ENCODE results near the gene ZNF75A. TPM values are rescaled to one million over a fixed set of nuclear protein-coding genes. Genes with fewer than 3 reads are reported as not detected.

ZNF75A gene
- total RNA-seq, 5 donors from 2014 or later (not counting 1 experiment from before 2014, with no cell fraction given) = 46.0 to 68.7 (median 60.3) TPM

DNA sequence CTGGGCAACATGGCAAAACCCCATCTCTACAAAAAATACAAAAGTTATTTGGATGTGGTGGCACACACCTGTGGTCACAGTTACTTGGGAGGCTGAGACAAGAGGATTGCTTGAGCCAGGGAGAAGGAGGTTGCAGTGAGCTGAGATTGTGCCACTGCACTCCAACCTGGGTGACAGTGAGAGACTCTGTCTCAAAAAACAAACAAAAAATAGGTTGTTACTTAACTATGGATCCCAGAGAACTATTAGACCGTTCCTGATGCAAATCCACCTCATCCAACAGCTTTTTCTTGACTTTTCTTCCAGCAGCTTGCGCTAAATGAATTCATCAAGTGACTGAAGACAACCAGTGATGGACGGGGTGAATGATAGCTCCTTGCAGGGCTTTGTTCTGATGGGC, 50.3 kb downstream of the ZNF75A start, which contains the start of gene OR2C1:
Gene OR2C1 (plus strand): TSS at position 301 of the 400 bp plus-strand sequence. CDS start 52 bp downstream, at position 353.
- H3K4me1 ChIP-seq (ENCODE audit: control insufficient read depth in 1 of 2, extremely low read depth in 1 of 2, insufficient read depth in 2 of 2, low read length in 2 of 2) = no peaks in the 10 kb centered on the region
- Mint-ChIP-seq H3K27ac (no peak within 1 kb of the TSS), H3K4me1 (peaks cover 5 to 13% (median 7%) of the 10 kb centered on the region in 3 donors), H3K27me3 (peaks cover 22 to 23% of the 10 kb centered on the region in 2 donors), H3K4me3 (no peak within 1 kb of the TSS), H3K36me3 (peaks cover 20% of the 10 kb centered on the region), H3K9me3 (peaks cover 3 to 21% (median 6%) of the 10 kb centered on the region in 3 donors)
- CTCF ChIA-PET = no interaction called here
- H3K27me3 ChIP-seq (replicated peaks in 1 of 2; ENCODE audit: control insufficient read depth in 2 of 2, extremely low read depth in 1 of 2, insufficient read depth in 2 of 2, low read length in 1 of 2) = peaks cover 0 to 8% of the 10 kb centered on the region in 2 experiments
- ATAC-seq (replicated peaks in 1 of 4) (no peak), DNase-seq (no peak)
- POLR2A ChIA-PET = no interaction called here
- H3K4me3 ChIP-seq (ENCODE audit: control insufficient read depth in 1 of 2, extremely low read depth in 1 of 2, low read length in 1 of 2) = no peak within 1 kb of the TSS
- no peaks in the 10 kb centered on the region for H3K36me3 ChIP-seq (ENCODE audit: control insufficient read depth in 2 of 2, extremely low read depth in 1 of 2, insufficient read depth in 1 of 2, low read length in 1 of 2)
- no peaks in the 10 kb centered on the region for H3K9me3 ChIP-seq
- WGBS (ENCODE audit: insufficient coverage) = 80% methylated on average over 3 of the region's 3 CpGs
- no peak within 1 kb of the TSS for H3K27ac ChIP-seq (ENCODE audit: low read length)

DNA sequence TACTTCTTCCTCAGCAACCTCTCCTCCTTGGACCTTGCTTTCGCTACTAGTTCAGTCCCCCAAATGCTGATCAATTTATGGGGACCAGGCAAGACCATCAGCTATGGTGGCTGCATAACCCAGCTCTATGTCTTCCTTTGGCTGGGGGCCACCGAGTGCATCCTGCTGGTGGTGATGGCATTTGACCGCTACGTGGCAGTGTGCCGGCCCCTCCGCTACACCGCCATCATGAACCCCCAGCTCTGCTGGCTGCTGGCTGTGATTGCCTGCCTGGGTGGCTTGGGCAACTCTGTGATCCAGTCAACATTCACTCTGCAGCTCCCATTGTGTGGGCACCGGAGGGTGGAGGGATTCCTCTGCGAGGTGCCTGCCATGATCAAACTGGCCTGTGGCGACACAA, 50.8 kb downstream of the ZNF75A start:
- H3K4me1 Mint-ChIP-seq = peaks cover 5 to 13% (median 7%) of the 10 kb centered on the region in 3 donors
- Histone ChIP-seq H3K4me1 (ENCODE audit: control insufficient read depth in 1 of 2, extremely low read depth in 1 of 2, insufficient read depth in 2 of 2, low read length in 2 of 2) (no peaks in the 10 kb centered on the region), H3K9me3 (no peaks in the 10 kb centered on the region), H3K4me3 (ENCODE audit: control insufficient read depth in 1 of 2, extremely low read depth in 1 of 2, low read length in 1 of 2) (no peak overlapping the region), H3K27me3 (replicated peaks in 1 of 2; ENCODE audit: control insufficient read depth in 2 of 2, extremely low read depth in 1 of 2, insufficient read depth in 2 of 2, low read length in 1 of 2) (peaks cover 0 to 10% of the 10 kb centered on the region in 2 experiments), H3K36me3 (ENCODE audit: control insufficient read depth in 2 of 2, extremely low read depth in 1 of 2, insufficient read depth in 1 of 2, low read length in 1 of 2) (no peaks in the 10 kb centered on the region), H3K27ac (ENCODE audit: low read length) (no peak overlapping the region)
- H3K36me3 Mint-ChIP-seq = peaks cover 20% of the 10 kb centered on the region
- H3K27me3 Mint-ChIP-seq = peaks cover 26 to 28% of the 10 kb centered on the region in 2 donors
- ATAC-seq (replicated peaks in 1 of 4) (no peak), DNase-seq (no peak)
- peaks cover 3 to 21% (median 6%) of the 10 kb centered on the region in 3 donors for H3K9me3 Mint-ChIP-seq
- 84% methylated on average over 9 of the region's 10 CpGs for WGBS (ENCODE audit: insufficient coverage)
- H3K4me3 Mint-ChIP-seq = no peak overlapping the region
- ChIA-PET CTCF (no interaction called here), POLR2A (no interaction called here)
- H3K27ac Mint-ChIP-seq = no peak overlapping the region

DNA sequence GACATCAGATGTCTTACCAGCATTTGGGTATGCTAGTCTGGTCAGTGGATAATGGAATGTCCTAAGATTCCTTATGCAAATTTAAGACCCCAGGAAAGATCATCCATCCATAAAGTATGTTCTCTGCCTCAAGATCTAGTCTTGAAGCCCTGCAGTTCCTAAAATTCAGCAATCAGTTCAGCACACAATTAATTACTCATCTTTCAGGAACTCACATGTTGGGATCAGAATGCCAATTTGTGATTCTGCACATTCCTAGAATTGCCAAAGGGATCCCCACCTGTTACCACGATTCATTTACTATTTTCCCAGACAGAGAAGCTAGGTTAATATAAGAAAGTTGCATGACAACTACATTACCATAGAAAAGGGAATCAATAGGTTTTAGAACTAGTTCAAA, 53.6 kb downstream of the ZNF75A start:
- no CpG with 5 or more reads among the region's 1 CpG for WGBS (ENCODE audit: insufficient coverage)
- POLR2A ChIA-PET = no interaction called here
- CTCF ChIA-PET = interaction anchor here in 1 of 2 donors (0.6 kb wide), 1 partner anchor 1284 kb away, joined by 3 read pairs; no protein-coding TSS in a partner anchor

DNA sequence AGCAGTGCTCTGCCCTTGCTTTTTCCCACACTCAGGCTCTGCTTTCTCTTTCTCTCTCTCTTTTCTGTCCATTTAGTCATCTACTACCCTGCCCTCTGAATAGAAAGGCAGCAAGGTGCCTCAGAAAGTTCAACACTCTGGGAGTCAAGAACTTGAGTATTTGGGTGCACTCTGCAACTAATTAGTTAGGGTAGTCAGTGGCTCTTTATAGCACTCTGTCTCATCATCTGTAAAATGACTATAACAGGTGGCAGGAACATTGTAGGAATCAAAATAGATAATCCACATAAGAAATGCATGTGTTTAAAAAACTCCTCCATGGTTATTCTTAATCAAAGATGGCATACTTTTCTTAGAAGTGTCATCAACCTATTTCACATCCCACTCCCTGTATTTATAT, 57.6 kb downstream of the ZNF75A start:
- Histone ChIP-seq H3K4me1 (ENCODE audit: control insufficient read depth in 1 of 2, extremely low read depth in 1 of 2, insufficient read depth in 2 of 2, low read length in 2 of 2) (peaks cover 0 to 14% of the 10 kb centered on the region in 2 experiments), H3K27me3 (replicated peaks in 1 of 2; ENCODE audit: control insufficient read depth in 2 of 2, extremely low read depth in 1 of 2, insufficient read depth in 2 of 2, low read length in 1 of 2) (peaks cover 2 to 12% of the 10 kb centered on the region in 2 experiments), H3K36me3 (ENCODE audit: control insufficient read depth in 2 of 2, extremely low read depth in 1 of 2, insufficient read depth in 1 of 2, low read length in 1 of 2) (no peaks in the 10 kb centered on the region), H3K27ac (ENCODE audit: low read length) (no peak overlapping the region), H3K9me3 (no peaks in the 10 kb centered on the region), H3K4me3 (ENCODE audit: control insufficient read depth in 1 of 2, extremely low read depth in 1 of 2, low read length in 1 of 2) (no peak overlapping the region)
- peaks cover 12% of the 10 kb centered on the region for H3K36me3 Mint-ChIP-seq
- ATAC-seq (replicated peaks in 1 of 4) = no peak
- H3K9me3 Mint-ChIP-seq = peaks cover 0 to 16% (median 8%) of the 10 kb centered on the region in 3 donors
- H3K27me3 Mint-ChIP-seq = peaks cover 23 to 28% of the 10 kb centered on the region in 2 donors
- H3K4me1 Mint-ChIP-seq = peaks cover 11 to 14% (median 14%) of the 10 kb centered on the region in 3 donors
- H3K4me3 Mint-ChIP-seq = no peak overlapping the region
- CTCF ChIA-PET = interaction anchor here in 1 of 2 donors (0.6 kb wide), 1 partner anchor 30 kb away, joined by 11 read pairs; no protein-coding TSS in a partner anchor
- H3K27ac Mint-ChIP-seq = no peak overlapping the region
- DNase-seq = no peak
- POLR2A ChIA-PET = no interaction called here

More for the DNA sequence above, 53.6 kb downstream of the ZNF75A start:
- Histone ChIP-seq H3K4me3 (ENCODE audit: control insufficient read depth in 1 of 2, extremely low read depth in 1 of 2, low read length in 1 of 2) (no peak overlapping the region), H3K4me1 (ENCODE audit: control insufficient read depth in 1 of 2, extremely low read depth in 1 of 2, insufficient read depth in 2 of 2, low read length in 2 of 2) (no peaks in the 10 kb centered on the region), H3K27ac (ENCODE audit: low read length) (no peak overlapping the region), H3K27me3 (replicated peaks in 1 of 2; ENCODE audit: control insufficient read depth in 2 of 2, extremely low read depth in 1 of 2, insufficient read depth in 2 of 2, low read length in 1 of 2) (peaks cover 2 to 15% of the 10 kb centered on the region in 2 experiments), H3K36me3 (ENCODE audit: control insufficient read depth in 2 of 2, extremely low read depth in 1 of 2, insufficient read depth in 1 of 2, low read length in 1 of 2) (no peaks in the 10 kb centered on the region), H3K9me3 (no peaks in the 10 kb centered on the region)
- Mint-ChIP-seq H3K36me3 (peaks cover 15% of the 10 kb centered on the region), H3K27me3 (peaks cover 32 to 36% of the 10 kb centered on the region in 2 donors), H3K4me1 (peaks cover 2 to 7% (median 5%) of the 10 kb centered on the region in 3 donors), H3K9me3 (peaks cover 3 to 29% (median 6%) of the 10 kb centered on the region in 3 donors), H3K4me3 (no peak overlapping the region), H3K27ac (no peak overlapping the region)
- ATAC-seq (replicated peaks in 1 of 4) (no peak), DNase-seq (no peak)

DNA sequence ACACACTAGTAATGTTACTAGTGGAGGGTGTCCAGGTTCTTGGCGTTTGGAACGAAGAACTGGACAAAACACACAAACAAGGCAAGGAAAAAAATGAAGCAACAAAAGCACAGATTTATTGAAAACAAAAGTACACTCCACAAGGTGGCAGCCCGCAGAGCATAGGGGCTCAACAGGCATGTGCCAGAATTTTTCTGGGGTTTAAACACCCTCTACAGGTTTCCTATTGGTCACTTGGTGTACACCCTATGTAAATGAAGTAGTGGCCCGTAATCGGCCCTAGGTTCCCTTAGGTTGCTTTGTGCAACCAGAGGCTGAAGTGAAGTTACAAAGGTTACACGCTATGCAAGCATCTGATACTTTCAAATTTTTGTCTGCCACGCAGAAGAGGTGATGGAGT, 58.5 kb downstream of the ZNF75A start:
- H3K4me3 Mint-ChIP-seq = peak overlapping the region in 2 of 3 donors; percentile 17 to 85
- WGBS (ENCODE audit: insufficient coverage) = 90% methylated on average over 2 of the region's 7 CpGs
- no peak for DNase-seq

DNA sequence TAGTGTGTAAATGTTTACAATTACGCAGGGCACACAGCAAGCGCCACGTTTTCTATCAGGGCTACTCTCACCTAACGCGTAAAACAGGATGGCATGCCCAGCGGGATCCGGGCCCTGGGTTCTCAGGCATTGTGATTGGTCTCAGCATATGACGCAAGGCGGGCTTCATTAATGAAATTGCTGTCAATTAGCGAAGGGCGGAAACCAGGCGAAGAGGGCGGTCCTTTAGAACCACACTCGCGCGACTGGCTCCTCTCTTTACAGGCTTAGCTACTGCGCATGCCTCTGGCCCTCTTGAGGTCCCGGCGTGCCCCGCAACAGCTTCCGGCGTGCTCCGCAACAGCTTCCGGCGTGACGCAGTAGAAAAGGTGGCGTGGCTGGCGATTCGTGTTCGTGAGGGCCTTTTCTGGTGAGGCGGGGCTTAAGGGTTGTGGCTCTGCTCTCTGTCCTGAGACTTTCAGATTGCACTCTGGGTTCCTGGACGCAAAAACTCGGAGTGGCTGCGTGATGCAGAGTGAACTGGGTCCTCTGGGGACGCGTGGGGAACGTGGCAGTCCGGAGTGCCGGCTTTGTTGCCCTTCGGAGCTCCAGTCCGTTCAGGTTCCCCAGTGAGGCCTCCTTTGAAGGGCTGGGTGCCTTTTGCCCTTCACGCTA, 59.6 kb downstream of the ZNF75A start:
- Mint-ChIP-seq H3K27ac (peak overlapping the region; percentile 89), H3K27me3 (peaks cover 18 to 21% of the 10 kb centered on the region in 2 donors), H3K4me3 (peak overlapping the region; percentile 81 to 85 (median 83)), H3K4me1 (peaks cover 11 to 14% (median 14%) of the 10 kb centered on the region in 3 donors), H3K36me3 (peaks cover 12% of the 10 kb centered on the region), H3K9me3 (peaks cover 0 to 16% (median 8%) of the 10 kb centered on the region in 3 donors)
- Histone ChIP-seq H3K27ac (ENCODE audit: low read length) (peak overlapping the region; percentile 89), H3K4me3 (ENCODE audit: control insufficient read depth in 1 of 2, extremely low read depth in 1 of 2, low read length in 1 of 2) (peak overlapping the region; percentile 48 to 84), H3K36me3 (ENCODE audit: control insufficient read depth in 2 of 2, extremely low read depth in 1 of 2, insufficient read depth in 1 of 2, low read length in 1 of 2) (no peaks in the 10 kb centered on the region), H3K27me3 (replicated peaks in 1 of 2; ENCODE audit: control insufficient read depth in 2 of 2, extremely low read depth in 1 of 2, insufficient read depth in 2 of 2, low read length in 1 of 2) (peaks cover 2 to 10% of the 10 kb centered on the region in 2 experiments), H3K4me1 (ENCODE audit: control insufficient read depth in 1 of 2, extremely low read depth in 1 of 2, insufficient read depth in 2 of 2, low read length in 2 of 2) (peaks cover 0 to 14% of the 10 kb centered on the region in 2 experiments), H3K9me3 (no peaks in the 10 kb centered on the region)
- ATAC-seq (replicated peaks in 1 of 4) (peak; percentile 92 to 97 (median 96)), DNase-seq (peak; percentile 64 to 92 (median 82))
- ChIA-PET CTCF (interaction anchor here in 1 of 2 donors (1.1 kb wide), 1 partner anchor 79 kb away, joined by 4 read pairs; the partner anchor contains the start of gene NAA60), POLR2A (no interaction called here)
- WGBS (ENCODE audit: insufficient coverage) = 28% methylated on average over 42 of the region's 42 CpGs

More for the DNA sequence above, 58.5 kb downstream of the ZNF75A start:
- H3K27me3 Mint-ChIP-seq = peaks cover 23 to 25% of the 10 kb centered on the region in 2 donors
- POLR2A ChIA-PET = no interaction called here
- ATAC-seq (replicated peaks in 1 of 4) = no peak
- Histone ChIP-seq H3K9me3 (no peaks in the 10 kb centered on the region), H3K4me3 (ENCODE audit: control insufficient read depth in 1 of 2, extremely low read depth in 1 of 2, low read length in 1 of 2) (no peak overlapping the region), H3K27ac (ENCODE audit: low read length) (no peak overlapping the region), H3K4me1 (ENCODE audit: control insufficient read depth in 1 of 2, extremely low read depth in 1 of 2, insufficient read depth in 2 of 2, low read length in 2 of 2) (peaks cover 0 to 14% of the 10 kb centered on the region in 2 experiments), H3K36me3 (ENCODE audit: control insufficient read depth in 2 of 2, extremely low read depth in 1 of 2, insufficient read depth in 1 of 2, low read length in 1 of 2) (no peaks in the 10 kb centered on the region), H3K27me3 (replicated peaks in 1 of 2; ENCODE audit: control insufficient read depth in 2 of 2, extremely low read depth in 1 of 2, insufficient read depth in 2 of 2, low read length in 1 of 2) (peaks cover 2 to 12% of the 10 kb centered on the region in 2 experiments)
- H3K4me1 Mint-ChIP-seq = peaks cover 11 to 14% (median 14%) of the 10 kb centered on the region in 3 donors
- CTCF ChIA-PET = no interaction called here
- H3K36me3 Mint-ChIP-seq = peaks cover 12% of the 10 kb centered on the region
- peaks cover 0 to 16% (median 8%) of the 10 kb centered on the region in 3 donors for H3K9me3 Mint-ChIP-seq
- H3K27ac Mint-ChIP-seq = no peak overlapping the region

Measured in T-cell (primary cell).